ENCODE results near the gene SEC63.
"Not testable (repeated sequence)": the region's sequence is repeated elsewhere in the genome, so short reads cannot be mapped to it uniquely, and the experiment has no call there.

SEC63 gene

GRCh38 chr6:107926697-107927544, 31.1 kb downstream of the SEC63 start:
- DNase-seq, result not testable (repeated sequence)

- DNase-seq, result no peak
These were observed 40.3 kb downstream of the SEC63 start for GRCh38 chr6:107917451-107918375.

GRCh38 chr6:107916961-107917360, 41.0 kb downstream of the SEC63 start:
- DNase-seq, result not testable (repeated sequence)

- DNase-seq, result no peak
These were observed 46.3 kb downstream of the SEC63 start for GRCh38 chr6:107911692-107912091.

GRCh38 chr6:107894809-107895396, 63.1 kb downstream of the SEC63 start:
- DNase-seq, result no peak

GRCh38 chr6:107890431-107890830, 67.6 kb downstream of the SEC63 start:
- DNase-seq, result not testable (repeated sequence)

GRCh38 chr6:107885950-107886349, 72.1 kb downstream of the SEC63 start:
- not testable (repeated sequence) for DNase-seq

- DNase-seq, result no peak
These were observed 78.1 kb downstream of the SEC63 start for GRCh38 chr6:107879941-107880340.

GRCh38 chr6:107877968-107878367, 80.0 kb downstream of the SEC63 start:
- DNase-seq, result no peak

GRCh38 chr6:107871976-107872375, 86.0 kb downstream of the SEC63 start:
- no peak for DNase-seq

- DNase-seq, result not testable (repeated sequence)
These were observed 86.5 kb downstream of the SEC63 start for GRCh38 chr6:107871512-107871911.

- no peak for DNase-seq
These were observed 87.0 kb downstream of the SEC63 start for GRCh38 chr6:107871016-107871415.

- no peak for DNase-seq
These were observed 87.6 kb downstream of the SEC63 start for GRCh38 chr6:107870381-107870780.

- no peak for DNase-seq
These were observed 88.1 kb downstream of the SEC63 start for GRCh38 chr6:107869871-107870270.

- DNase-seq, result no peak
These were observed 89.0 kb downstream of the SEC63 start for GRCh38 chr6:107868867-107869611.

- DNase-seq, result no peak
These were observed 90.7 kb downstream of the SEC63 start for GRCh38 chr6:107867302-107867615.

GRCh38 chr6:107866606-107867301, 91.3 kb downstream of the SEC63 start:
- peak in 1 of 2 experiments; percentile 12 for DNase-seq

GRCh38 chr6:107864226-107865127, 93.5 kb downstream of the SEC63 start:
- DNase-seq, result no peak

GRCh38 chr6:107862383-107862782, 95.6 kb downstream of the SEC63 start:
- DNase-seq, result no peak

- not testable (repeated sequence) for DNase-seq
These were observed 97.0 kb downstream of the SEC63 start for GRCh38 chr6:107860963-107861362.

- not testable (repeated sequence) for DNase-seq
These were observed 97.9 kb downstream of the SEC63 start for GRCh38 chr6:107860144-107860543.
